ENCODE results near the gene CMC4.

CMC4 gene

GRCh38 chrX:155052738-155053498 is 18.0 kb downstream of the CMC4 start:
- DNase-seq, result no peak

DNA sequence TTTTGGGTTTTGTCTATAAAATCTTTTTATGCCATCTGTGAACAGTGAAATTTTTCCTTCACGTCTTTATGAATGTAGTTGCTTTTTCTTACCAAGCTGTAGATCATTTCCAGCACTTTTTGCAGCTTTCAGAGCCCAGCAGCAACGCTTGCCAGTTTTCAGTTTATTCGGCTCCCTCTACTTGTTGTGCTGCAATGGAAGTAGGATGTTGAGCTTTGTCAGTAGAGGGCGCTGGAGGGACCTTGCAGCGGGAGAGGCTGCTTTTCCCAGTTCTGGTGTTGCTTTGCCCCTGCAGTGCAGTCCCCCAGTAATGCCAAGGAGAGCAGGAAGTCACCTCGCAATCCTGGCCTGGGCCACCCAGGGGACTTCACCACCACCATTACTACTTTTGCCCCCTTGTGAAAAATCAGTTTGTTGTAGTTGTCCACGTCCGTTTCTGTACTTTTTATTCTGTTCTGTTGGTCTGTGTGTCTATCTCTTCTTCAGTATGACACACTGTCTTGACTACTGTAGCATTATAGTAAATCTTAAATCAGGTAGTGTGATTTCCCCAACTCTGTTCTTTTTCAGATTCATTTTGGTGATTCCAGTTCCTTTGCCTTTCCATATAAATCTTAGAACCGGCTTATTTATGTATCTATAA is 21.8 kb downstream of the CMC4 start:
- peak; percentile 56 for DNase-seq

- no peak for DNase-seq
Observed at GRCh38 chrX:155046811-155047528, 24.0 kb downstream of the CMC4 start.

GRCh38 chrX:155046129-155046810 is 24.7 kb downstream of the CMC4 start:
- DNase-seq, result no peak

DNA sequence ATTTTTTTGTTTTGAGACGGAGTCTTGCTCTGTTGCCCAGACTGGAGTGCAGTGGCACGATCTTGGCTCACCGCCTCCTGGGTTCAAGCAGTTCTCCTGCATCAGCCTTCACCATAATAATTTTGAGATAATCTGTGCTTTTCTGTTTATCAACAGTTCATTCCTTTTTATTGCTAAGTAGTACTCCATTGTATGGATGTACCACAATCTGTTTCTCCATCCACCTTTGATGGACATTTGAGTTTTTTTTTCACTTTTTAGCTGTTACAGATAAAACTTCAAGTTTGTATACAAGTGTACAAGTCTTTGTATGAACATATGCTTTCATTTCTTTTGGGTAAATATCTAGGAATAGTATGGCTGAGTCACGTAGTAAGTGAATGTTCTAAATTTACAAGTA is 35.2 kb downstream of the CMC4 start:
- DNase-seq, result no peak

DNA sequence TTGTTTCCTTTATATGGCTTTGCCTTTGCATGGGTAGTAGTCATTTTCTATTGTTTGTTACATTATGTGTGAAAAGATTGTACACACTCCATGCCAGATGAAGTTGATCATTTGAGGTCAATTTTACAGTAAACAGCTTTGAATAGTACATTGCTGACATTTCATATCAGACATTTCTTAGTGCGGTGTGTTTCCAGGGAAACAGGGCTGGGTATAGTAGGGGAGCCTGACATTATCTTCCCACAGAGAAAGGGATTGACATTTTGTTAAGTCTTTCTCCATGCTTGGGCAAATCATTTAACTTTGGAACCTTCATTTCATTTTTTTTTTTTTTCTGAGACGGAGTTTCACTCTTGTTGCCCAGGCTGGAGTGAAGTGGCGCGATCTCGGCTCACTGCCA is 39.3 kb downstream of the CMC4 start:
- DNase-seq, result no peak

DNA sequence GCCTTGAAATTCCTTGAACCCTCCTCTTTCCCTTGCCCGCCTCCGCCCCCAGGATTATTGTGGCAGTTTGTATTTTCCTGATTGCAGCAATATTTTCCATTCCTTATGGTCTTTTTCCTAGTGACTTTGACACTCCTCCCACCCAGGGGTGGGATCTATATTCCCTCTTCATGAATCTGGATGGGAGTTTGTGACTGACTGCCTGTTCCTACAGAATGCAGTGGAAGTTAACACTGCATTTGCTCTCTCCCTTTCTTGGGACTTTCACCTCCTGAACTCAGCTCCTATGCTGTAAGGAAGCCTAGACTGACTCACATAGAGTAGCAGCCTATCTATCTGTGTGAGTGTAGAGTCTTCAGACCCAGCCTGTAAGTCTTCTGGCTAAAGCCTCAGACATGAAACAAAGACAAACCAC is 42.1 kb downstream of the CMC4 start:
- DNase-seq, result no peak

DNA sequence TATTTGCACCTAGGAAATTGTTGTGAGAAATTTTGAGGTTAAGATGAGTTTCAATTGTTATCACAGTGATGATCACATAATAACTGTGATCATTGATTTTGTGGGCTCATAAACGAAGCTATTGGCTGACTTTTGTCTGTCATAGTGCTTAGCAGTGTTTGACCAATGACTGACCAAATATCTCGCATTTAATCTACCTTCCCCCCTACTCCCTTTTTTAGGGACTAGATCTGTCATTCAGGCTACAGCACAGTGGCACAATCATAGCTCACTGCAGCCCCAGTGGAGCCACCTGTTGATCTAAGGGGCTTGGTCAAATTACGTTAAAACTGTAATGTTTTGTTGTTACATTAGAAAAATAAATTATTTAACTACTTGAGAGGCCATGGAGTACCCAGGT is 42.8 kb downstream of the CMC4 start:
- no peak for DNase-seq

GRCh38 chrX:155027509-155028066 is 43.3 kb downstream of the CMC4 start:
- peak; percentile 37 for DNase-seq

GRCh38 chrX:155026727-155027508 is 44.0 kb downstream of the CMC4 start, which contains the start of gene FUNDC2:
FUNDC2 (plus strand) TSS chrX:155026844; CDS start chrX:155026939, 95 bp downstream.
- peak; percentile 90 for DNase-seq

DNA sequence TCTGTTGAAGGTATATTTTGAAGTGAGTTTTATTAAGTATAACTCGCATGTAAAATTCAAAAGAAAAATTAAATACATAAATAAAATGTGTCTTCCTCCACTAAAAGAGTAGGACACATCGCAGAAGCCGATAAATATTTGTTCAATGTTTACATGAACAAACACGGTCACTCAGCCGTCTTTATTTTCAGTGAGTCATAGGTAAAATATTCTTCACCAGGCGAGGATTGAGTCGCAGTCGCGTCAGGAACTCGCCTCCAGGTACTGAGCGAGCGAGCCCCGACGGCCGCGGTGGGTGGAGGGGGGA is 44.6 kb downstream of the CMC4 start:
- DNase-seq, result no peak

DNA sequence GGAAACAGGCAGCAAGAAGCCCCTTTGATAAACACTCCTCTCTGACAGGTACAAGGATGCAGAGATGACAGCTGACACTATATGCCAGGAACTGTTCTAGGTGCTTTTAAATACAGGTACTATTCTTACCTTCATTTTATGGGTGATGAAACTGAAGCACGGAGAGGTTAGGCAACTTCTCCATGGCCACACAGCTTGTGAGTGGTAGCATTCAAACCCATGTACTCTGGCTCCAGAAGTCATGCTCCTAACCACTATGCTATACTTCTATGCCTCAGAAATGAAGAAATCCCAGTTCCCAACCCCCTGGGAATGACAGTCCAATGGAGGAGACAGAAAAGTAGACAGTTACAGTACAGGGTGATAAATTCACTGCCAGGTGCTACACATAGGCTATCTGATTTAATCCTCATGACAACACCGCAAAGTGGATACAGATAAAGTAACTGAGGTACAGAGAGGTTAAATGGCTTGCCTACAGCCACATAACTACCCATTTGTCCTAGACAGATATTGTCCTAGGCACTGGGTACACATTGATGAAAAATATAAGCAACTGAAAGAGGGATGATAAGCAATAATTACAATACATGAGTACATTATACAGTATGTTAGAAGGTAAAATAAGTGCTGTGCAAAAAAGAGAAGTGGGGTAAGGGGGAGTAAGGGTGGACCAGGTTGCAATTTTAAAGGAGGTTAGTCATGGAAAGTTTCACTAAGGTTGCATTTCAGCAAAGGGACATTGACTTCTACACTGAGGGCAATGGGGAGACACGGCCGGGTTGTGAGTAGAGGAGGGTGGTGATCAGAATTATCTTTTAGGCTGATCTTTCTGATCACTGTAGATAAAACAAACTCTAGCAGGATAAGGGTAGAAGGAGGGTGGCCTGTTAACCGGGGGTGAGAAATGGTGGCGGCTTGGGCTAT is 46.8 kb downstream of the CMC4 start:
- DNase-seq, result no peak

GRCh38 chrX:155022585-155022984 is 48.4 kb downstream of the CMC4 start, which contains the start of gene F8:
F8 (minus strand) TSS chrX:155022723; CDS start chrX:155022552, 171 bp downstream.
- DNase-seq, result no peak

DNA sequence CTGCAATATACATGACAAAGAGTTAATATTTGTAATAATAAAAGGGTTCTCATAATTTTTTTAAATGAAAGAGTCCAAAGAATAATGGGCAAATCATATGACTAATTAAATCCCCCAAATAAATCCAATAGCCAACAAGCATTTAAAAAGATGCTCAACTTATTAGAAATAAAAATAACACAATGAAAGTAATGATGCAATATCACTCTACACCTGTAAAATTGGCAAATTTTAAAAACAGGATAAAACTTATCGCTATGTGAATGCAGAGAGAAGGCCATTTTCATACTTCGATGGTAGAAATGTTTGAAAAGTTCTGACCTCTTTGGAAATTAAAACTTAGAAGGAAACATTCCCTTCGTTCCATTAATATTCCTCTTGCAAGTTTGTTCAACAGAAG is 50.3 kb downstream of the CMC4 start:
- no peak for DNase-seq

All from NCI-H1694 (cell line).